ENCODE measurements around the gene PCBP3. TPM values are rescaled to one million over a fixed set of nuclear protein-coding genes. Genes with fewer than 3 reads are reported as not detected.

PCBP3 gene
- total RNA-seq, 1 experiment from 2014 or later = not detected

DNA sequence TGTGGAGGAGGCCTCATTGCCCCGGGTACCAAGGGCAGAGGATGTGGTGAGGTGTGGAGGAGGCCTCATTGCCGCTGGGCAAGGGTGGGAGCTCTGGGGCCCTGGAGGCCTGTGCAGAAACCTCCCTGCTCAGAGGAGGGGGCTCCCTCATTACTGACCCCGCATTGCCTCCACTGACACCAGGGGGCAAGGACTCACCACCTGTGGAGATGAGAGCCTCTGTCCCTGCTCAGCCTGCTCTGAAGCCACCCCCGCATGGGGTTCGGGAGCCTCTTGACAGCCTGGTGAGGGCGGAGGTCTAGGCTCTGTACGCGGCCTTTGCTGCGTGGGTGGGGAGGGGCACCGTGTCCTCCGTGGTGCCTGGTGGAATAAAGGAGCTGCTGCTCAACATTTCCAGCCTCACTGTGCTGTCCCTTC, 243.1 kb downstream of the PCBP3 start:
- H3K4me1 ChIP-seq (ENCODE audit: control insufficient read depth, insufficient read depth, low read length) = no peaks in the 10 kb centered on the region
- intact Hi-C loops (cut with micrococcal nuclease; ENCODE audit: unreplicated experiment) (no loop called here), in situ Hi-C loops (cut with HindIII; ENCODE audit: low pct_unique_long_range_greater_than_20kb, low sequenced_read_pairs) (no loop called here)
- H3K36me3 ChIP-seq (ENCODE audit: control insufficient read depth, insufficient read depth, low read length) = no peaks in the 10 kb centered on the region
- no TSS peak for BruUV-seq (replicated peaks)
- DNase-seq (ENCODE audit: low read depth, low spot score) (no peak), ATAC-seq (no peak)
- ChIA-PET POLR2A (no interaction called here), CTCF (no interaction called here)
- no peaks in the 10 kb centered on the region for H3K27me3 ChIP-seq (ENCODE audit: control insufficient read depth, insufficient read depth, low read length)
- H3K27ac ChIP-seq (ENCODE audit: low read length) = no peak overlapping the region
- H3K9me3 ChIP-seq (ENCODE audit: control insufficient read depth, insufficient read depth, low read depth, low read length) = no peaks in the 10 kb centered on the region
- no peak overlapping the region for H3K4me3 ChIP-seq (ENCODE audit: low read depth in 2 of 2, low read length in 2 of 2)
- TF ChIP-seq, protein P1, sequence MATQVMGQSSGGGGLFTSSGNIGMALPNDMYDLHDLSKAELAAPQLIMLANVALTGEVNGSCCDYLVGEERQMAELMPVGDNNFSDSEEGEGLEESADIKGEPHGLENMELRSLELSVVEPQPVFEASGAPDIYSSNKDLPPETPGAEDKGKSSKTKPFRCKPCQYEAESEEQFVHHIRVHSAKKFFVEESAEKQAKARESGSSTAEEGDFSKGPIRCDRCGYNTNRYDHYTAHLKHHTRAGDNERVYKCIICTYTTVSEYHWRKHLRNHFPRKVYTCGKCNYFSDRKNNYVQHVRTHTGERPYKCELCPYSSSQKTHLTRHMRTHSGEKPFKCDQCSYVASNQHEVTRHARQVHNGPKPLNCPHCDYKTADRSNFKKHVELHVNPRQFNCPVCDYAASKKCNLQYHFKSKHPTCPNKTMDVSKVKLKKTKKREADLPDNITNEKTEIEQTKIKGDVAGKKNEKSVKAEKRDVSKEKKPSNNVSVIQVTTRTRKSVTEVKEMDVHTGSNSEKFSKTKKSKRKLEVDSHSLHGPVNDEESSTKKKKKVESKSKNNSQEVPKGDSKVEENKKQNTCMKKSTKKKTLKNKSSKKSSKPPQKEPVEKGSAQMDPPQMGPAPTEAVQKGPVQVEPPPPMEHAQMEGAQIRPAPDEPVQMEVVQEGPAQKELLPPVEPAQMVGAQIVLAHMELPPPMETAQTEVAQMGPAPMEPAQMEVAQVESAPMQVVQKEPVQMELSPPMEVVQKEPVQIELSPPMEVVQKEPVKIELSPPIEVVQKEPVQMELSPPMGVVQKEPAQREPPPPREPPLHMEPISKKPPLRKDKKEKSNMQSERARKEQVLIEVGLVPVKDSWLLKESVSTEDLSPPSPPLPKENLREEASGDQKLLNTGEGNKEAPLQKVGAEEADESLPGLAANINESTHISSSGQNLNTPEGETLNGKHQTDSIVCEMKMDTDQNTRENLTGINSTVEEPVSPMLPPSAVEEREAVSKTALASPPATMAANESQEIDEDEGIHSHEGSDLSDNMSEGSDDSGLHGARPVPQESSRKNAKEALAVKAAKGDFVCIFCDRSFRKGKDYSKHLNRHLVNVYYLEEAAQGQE (IDR thresholded peaks at IDR 0.05; ENCODE audit: insufficient read depth in 1 of 2, low read depth in 2 of 2, low read length in 1 of 2) = no peak
- no peak for TF ChIP-seq POLR2AphosphoS5 (IDR thresholded peaks at IDR 0.05; ENCODE audit: low read depth, low read length)
- no peak for TF ChIP-seq TCF7L2 (IDR thresholded peaks at IDR 0.05; ENCODE audit: low read depth, low read length)
- no peak for TF ChIP-seq CTCF (IDR thresholded peaks at IDR 0.05)
- TF ChIP-seq SIN3A (IDR thresholded peaks at IDR 0.05; ENCODE audit: borderline replicate concordance, insufficient read depth, low read depth, low read length) = no peak

DNA sequence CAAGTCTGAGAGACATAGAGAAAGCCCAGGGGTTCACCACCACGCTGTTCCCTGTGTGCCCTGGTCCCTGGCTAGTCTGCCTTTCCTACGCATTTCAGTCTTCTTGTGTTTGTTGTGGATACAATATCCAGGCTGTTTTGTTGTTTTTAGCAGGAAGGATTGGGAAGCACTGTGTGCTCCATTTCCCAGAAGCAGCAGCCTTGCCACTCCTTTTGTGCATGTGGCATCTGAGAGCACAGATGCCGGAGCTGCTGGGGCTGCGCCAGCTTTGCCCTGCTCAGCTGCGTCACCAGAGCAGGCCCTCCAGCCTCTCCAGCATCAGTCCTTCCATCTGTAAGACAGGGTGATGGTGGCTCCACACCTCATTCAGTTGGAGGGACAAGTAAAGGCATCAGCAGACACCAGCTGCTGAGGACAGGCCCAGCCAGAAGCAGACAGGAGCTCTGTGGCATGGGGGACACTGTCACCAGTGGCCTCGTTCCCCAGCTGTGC, 243.6 kb downstream of the PCBP3 start:
- H3K9me3 ChIP-seq (ENCODE audit: control insufficient read depth, insufficient read depth, low read depth, low read length) = no peaks in the 10 kb centered on the region
- DNase-seq (ENCODE audit: low read depth, low spot score) (no peak), ATAC-seq (no peak)
- BruUV-seq (replicated peaks) = no TSS peak
- TF ChIP-seq CTCF (IDR thresholded peaks at IDR 0.05) = no peak
- H3K4me3 ChIP-seq (ENCODE audit: low read depth in 2 of 2, low read length in 2 of 2) = no peak overlapping the region
- POLR2A ChIA-PET = interaction anchor here (0.5 kb wide), 1 partner anchor 331 kb away, joined by 11 read pairs; no protein-coding TSS in a partner anchor
- no peaks in the 10 kb centered on the region for H3K36me3 ChIP-seq (ENCODE audit: control insufficient read depth, insufficient read depth, low read length)
- no peaks in the 10 kb centered on the region for H3K4me1 ChIP-seq (ENCODE audit: control insufficient read depth, insufficient read depth, low read length)
- no peak overlapping the region for H3K27ac ChIP-seq (ENCODE audit: low read length)
- H3K27me3 ChIP-seq (ENCODE audit: control insufficient read depth, insufficient read depth, low read length) = no peaks in the 10 kb centered on the region
- intact Hi-C loops (cut with micrococcal nuclease; ENCODE audit: unreplicated experiment) (no loop called here), in situ Hi-C loops (cut with HindIII; ENCODE audit: low pct_unique_long_range_greater_than_20kb, low sequenced_read_pairs) (no loop called here)
- CTCF ChIA-PET = no interaction called here

Measured in Panc1 (cell line).